ENCODE measurements around the gene GSAP.

Gene GSAP

GRCh38 chr7:77288676-77289320 is 127.4 kb downstream of the GSAP start:
- Histone ChIP-seq H3K27ac (no peak overlapping the region), H3K79me2 (ENCODE audit: insufficient read depth, low read depth) (no peaks in the 10 kb centered on the region), H4K20me1 (ENCODE audit: insufficient read depth) (no peaks in the 10 kb centered on the region), H3K4me1 (ENCODE audit: low read depth, poor library complexity, severe bottlenecking) (no peaks in the 10 kb centered on the region), H3K4me3 (IDR thresholded peaks at IDR 0.05; ENCODE audit: insufficient read depth, low read depth, low read length) (no peak overlapping the region), H3K36me3 (ENCODE audit: insufficient read depth) (no peaks in the 10 kb centered on the region), H3K9ac (no peak overlapping the region), H3K27me3 (ENCODE audit: insufficient read depth, low read depth) (no peaks in the 10 kb centered on the region), H2AFZ (ENCODE audit: low read depth) (no peak overlapping the region), H3K4me2 (no peak overlapping the region)
- no peak for TF ChIP-seq CTCF (conservative IDR thresholded peaks at IDR 0.05; ENCODE audit: low read depth, low read length)

- Histone ChIP-seq H2AFZ (ENCODE audit: low read depth) (no peak overlapping the region), H3K4me1 (ENCODE audit: low read depth, poor library complexity, severe bottlenecking) (no peaks in the 10 kb centered on the region), H3K27ac (no peak overlapping the region), H3K4me2 (no peak overlapping the region), H3K27me3 (ENCODE audit: insufficient read depth, low read depth) (no peaks in the 10 kb centered on the region), H3K9ac (no peak overlapping the region), H3K79me2 (ENCODE audit: insufficient read depth, low read depth) (no peaks in the 10 kb centered on the region), H4K20me1 (ENCODE audit: insufficient read depth) (no peaks in the 10 kb centered on the region), H3K4me3 (IDR thresholded peaks at IDR 0.05; ENCODE audit: insufficient read depth, low read depth, low read length) (no peak overlapping the region), H3K36me3 (ENCODE audit: insufficient read depth) (no peaks in the 10 kb centered on the region)
- TF ChIP-seq CTCF (conservative IDR thresholded peaks at IDR 0.05; ENCODE audit: low read depth, low read length), result no peak
Observed at GRCh38 chr7:77284616-77285015, 131.5 kb downstream of the GSAP start.

- no peak overlapping the region for H3K4me3 ChIP-seq (IDR thresholded peaks at IDR 0.05; ENCODE audit: insufficient read depth, low read depth, low read length)
- no peaks in the 10 kb centered on the region for H3K79me2 ChIP-seq (ENCODE audit: insufficient read depth, low read depth)
- no peak overlapping the region for H3K9ac ChIP-seq
- H3K27me3 ChIP-seq (ENCODE audit: insufficient read depth, low read depth), result no peaks in the 10 kb centered on the region
- no peaks in the 10 kb centered on the region for H3K36me3 ChIP-seq (ENCODE audit: insufficient read depth)
- H2AFZ ChIP-seq (ENCODE audit: low read depth), result no peak overlapping the region
- H3K4me1 ChIP-seq (ENCODE audit: low read depth, poor library complexity, severe bottlenecking), result no peaks in the 10 kb centered on the region
- H4K20me1 ChIP-seq (ENCODE audit: insufficient read depth), result no peaks in the 10 kb centered on the region
- TF ChIP-seq CTCF (conservative IDR thresholded peaks at IDR 0.05; ENCODE audit: low read depth, low read length), result no peak
- H3K27ac ChIP-seq, result no peak overlapping the region
- no peak overlapping the region for H3K4me2 ChIP-seq
Observed at GRCh38 chr7:77284005-77284404, 132.1 kb downstream of the GSAP start.

GRCh38 chr7:77282897-77283296 is 133.3 kb downstream of the GSAP start:
- no peaks in the 10 kb centered on the region for H3K4me1 ChIP-seq (ENCODE audit: low read depth, poor library complexity, severe bottlenecking)
- H3K4me2 ChIP-seq, result no peak overlapping the region
- no peak overlapping the region for H2AFZ ChIP-seq (ENCODE audit: low read depth)
- H3K79me2 ChIP-seq (ENCODE audit: insufficient read depth, low read depth), result no peaks in the 10 kb centered on the region
- no peak for TF ChIP-seq CTCF (conservative IDR thresholded peaks at IDR 0.05; ENCODE audit: low read depth, low read length)
- no peak overlapping the region for H3K27ac ChIP-seq
- H3K4me3 ChIP-seq (IDR thresholded peaks at IDR 0.05; ENCODE audit: insufficient read depth, low read depth, low read length), result no peak overlapping the region
- H4K20me1 ChIP-seq (ENCODE audit: insufficient read depth), result no peaks in the 10 kb centered on the region
- no peaks in the 10 kb centered on the region for H3K36me3 ChIP-seq (ENCODE audit: insufficient read depth)
- no peaks in the 10 kb centered on the region for H3K27me3 ChIP-seq (ENCODE audit: insufficient read depth, low read depth)
- no peak overlapping the region for H3K9ac ChIP-seq
